HG03095 (cell line): ENCODE measurements around the gene SYNE2.
"Not testable (repeated sequence)": the region's sequence is repeated elsewhere in the genome, so short reads cannot be mapped to it uniquely, and the experiment has no call there.

Experiments used
- ATAC-seq: cut with Tn5 transposase; IDR thresholded peaks from one replicate; pipeline ENCODE4 v1.9.1; 2021; ENCODE audit warnings: moderate library complexity; ENCODE audit not compliant: unreplicated experiment

SYNE2 gene

DNA sequence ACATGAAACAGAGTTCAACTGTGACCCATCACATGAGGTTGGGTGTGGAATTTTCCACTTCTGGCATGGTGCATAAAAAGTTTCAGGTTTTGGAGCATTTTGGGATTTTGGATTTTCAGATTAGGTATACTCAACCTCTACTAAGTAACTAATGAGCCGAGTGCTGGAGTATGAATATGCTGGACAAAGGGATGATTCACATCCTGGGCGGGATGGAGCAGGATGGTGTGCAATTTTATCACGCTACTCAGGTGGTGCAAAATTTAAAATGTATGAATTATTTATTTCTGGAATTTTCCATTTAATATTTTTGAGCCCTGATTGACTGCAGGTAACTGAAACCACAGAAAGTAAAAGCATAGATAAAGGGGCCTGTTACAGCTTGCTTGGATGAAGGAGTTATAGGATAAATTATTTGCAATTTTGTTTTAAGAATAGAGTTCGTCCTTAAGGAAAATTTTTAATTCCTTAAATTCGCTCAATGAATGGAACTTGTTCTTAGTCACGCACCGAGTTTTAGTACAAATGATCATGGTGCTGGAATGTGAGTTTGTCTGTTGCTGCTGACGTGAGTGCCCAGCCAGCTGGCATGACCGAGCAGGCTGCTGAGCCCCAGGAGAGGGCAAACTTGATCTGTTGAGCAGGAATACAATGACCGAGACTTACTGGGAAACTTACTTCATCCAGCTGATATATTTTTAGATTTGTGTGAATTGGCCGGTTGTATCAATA lies 265.0 kb downstream of the SYNE2 start:
- ATAC-seq: no peak

DNA sequence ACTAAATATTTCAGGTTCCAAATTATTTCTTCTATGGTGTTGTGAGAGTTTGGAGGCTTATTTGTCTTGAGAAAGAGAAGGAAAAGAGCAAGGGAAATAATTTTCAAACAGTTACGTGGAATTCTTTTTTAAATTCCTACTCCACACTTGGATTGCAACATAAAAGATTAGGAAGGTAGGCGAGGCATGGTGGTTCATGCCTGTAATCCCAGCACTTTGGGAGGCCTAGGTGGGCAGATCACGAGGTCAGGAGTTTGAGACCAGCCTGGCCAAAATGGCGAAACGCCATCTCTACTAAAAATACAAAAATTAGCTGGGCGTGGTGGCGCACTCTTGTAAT lies 265.6 kb downstream of the SYNE2 start:
- ATAC-seq: not testable (repeated sequence)

DNA sequence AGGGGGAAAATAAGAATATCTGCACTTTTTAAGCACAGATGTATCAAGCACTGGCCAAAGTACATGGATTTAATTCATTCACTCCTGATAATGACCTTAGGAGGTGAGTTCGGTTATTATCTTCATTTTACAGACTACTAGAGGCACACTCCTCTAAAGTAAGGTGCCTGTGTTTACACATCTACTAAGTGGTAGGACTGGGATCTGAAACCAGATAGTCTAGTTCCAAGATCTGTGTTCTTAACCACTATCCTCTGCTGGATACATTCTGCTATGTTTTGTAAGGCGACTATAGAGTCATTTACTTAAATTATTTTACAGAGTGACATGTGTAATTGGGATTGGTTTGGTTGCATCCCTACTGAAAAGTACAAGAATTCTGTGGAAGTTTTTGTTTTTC lies 266.1 kb downstream of the SYNE2 start:
- no peak for ATAC-seq

GRCh38 chr14:64119500-64119899 lies 266.7 kb downstream of the SYNE2 start:
- no peak for ATAC-seq

GRCh38 chr14:64119980-64120379 lies 267.2 kb downstream of the SYNE2 start:
- no peak for ATAC-seq

GRCh38 chr14:64123241-64123822 lies 270.5 kb downstream of the SYNE2 start:
- ATAC-seq: no peak

GRCh38 chr14:64125270-64125669 lies 272.5 kb downstream of the SYNE2 start:
- no peak for ATAC-seq

DNA sequence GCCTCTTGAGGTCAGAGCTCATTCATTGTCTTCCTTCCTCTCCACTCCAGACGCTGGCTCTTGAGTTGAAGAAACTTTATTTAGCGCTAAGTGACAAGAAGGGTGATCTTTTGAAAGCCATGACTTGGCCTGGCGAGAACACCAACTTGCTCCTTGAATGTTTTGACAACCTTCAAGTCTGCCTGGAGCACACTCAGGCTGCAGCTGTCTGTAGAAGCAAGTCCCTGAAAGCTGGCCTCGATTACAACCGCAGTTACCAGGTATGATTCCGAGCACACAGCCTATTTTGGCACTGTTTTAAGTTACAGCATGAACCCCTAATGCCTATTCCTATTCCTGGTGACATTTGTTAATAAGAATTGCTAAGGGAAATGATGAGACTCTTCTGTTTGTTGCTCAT lies 273.7 kb downstream of the SYNE2 start:
- no peak for ATAC-seq

DNA sequence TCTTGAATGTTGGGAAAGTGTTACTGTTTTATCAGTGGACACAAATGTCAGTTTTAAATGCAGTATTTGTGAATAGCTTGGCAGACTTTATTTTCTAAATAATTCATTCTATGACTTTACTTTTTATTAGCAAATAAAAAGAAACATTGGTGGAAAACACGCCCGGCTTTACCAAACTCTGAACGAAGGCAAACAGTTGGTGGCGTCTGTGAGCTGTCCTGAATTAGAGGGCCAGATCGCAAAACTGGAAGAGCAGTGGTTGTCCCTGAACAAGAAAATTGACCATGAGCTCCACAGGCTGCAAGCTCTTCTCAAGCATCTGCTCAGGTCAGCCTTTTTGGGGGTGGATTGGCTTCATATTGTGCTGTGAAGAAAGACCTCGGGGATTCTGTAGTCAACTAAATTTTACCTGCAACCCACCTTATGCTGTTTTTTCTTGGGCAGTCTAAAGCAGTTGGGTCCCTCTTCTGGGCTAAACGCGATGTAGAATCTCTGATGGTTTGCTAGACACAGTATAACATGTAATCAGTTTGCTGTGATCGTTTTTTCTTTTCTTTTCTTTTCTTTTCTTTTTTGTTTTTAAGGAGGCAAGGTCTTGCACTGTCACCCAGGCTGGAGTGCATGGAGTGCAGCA lies 285.0 kb downstream of the SYNE2 start:
- ATAC-seq: no peak

- no peak for ATAC-seq
Observed at GRCh38 chr14:64147126-64147790, 294.5 kb downstream of the SYNE2 start.

GRCh38 chr14:64149921-64150320 lies 297.1 kb downstream of the SYNE2 start:
- ATAC-seq: no peak

DNA sequence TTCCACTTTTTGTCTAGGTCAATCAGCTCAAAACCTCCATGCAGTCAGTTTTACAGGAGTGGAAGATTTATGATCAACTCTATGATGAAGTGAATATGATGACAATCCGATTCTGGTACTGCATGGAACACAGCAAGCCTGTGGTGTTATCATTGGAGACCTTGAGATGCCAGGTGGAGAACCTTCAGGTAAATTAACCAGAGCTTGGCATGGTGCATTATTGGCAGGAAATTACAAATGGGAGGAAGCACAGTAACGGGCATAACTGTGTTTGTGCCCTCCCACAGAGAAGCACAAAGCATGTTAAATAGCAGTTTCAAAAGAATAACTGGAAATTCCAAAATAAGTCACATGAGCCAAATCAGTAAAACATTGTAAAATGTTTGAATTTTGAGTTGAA lies 305.8 kb downstream of the SYNE2 start:
- ATAC-seq: no peak

DNA sequence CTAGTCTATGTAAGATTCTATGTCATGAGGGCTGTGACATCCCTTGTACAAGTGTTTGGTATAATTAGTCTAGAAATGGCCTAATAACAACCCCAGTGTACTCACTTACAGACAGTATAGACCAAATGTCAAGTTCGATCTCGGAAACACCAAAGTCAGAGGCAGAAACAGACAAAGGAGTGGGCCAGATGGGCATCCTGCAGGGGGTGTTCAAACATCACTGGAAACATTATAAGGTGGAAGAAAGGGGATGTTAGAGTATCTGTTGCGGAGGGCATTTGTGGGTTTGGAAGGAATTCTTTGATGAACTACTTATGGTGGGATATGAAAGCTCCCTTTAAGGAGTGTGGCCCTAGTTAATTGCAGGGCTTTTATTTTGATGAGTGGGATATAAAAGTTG lies 306.8 kb downstream of the SYNE2 start:
- ATAC-seq: no peak

GRCh38 chr14:64170181-64170580 lies 317.4 kb downstream of the SYNE2 start:
- no peak for ATAC-seq

DNA sequence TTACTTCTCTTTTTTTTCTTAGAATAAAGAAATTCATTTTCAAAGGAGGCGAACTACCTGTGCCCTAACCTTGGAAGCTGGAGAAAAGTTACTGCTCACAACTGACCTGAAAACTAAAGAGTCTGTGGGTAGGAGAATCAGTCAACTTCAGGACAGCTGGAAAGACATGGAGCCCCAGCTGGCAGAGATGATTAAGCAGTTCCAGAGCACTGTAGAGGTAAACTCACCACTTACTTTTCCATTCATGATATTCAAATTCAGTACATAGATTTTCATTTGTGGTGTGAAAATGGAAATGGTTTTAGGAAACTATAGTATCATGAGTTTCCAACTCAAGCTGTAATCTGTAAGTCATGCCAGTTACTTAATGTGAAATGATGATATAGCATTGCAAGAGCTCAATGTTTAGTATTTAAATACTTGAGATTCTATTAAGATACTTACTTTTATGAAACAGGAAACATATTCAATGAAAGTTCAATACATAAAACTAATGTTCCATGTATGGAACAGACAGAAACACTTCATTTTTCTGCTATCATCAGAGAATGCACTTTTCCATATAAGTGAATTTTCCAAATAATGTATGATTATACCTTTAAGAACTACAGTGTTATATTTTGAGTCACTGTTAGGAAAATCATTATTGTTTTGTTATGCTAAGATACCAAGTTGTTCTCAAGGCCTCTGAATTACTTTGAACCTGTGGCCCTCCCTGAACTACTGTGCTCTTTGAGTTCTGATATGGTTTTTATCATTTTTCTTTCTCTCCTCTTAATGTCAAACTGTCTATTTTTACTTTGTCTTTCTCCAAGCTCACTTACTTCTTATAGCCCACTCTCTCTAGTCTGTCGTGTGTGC lies 322.3 kb downstream of the SYNE2 start:
- ATAC-seq: no peak

DNA sequence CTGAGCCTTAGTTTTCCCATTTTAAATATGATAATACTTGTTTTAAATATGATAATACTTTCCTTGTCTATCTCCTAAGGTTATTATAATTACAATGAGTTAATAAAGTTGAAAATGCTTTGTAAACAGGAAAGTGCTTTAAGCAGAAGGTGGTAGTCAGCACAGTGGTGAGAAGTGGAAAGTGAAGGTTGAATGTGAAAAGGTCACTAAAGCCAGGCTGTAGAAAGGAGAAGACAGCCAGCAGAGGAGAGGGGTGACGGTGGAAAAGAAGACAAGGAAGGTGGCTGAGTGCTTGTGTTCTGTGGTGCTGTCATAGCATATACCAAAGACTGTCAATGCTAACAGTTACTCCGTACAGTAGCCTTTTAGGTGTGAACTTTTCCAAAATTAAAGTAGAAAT lies 323.5 kb downstream of the SYNE2 start:
- ATAC-seq: no peak

- ATAC-seq: no peak
Observed at GRCh38 chr14:64178814-64179213, 326.0 kb downstream of the SYNE2 start.

- ATAC-seq: not testable (repeated sequence)
Observed at GRCh38 chr14:64182908-64183307, 330.1 kb downstream of the SYNE2 start.

DNA sequence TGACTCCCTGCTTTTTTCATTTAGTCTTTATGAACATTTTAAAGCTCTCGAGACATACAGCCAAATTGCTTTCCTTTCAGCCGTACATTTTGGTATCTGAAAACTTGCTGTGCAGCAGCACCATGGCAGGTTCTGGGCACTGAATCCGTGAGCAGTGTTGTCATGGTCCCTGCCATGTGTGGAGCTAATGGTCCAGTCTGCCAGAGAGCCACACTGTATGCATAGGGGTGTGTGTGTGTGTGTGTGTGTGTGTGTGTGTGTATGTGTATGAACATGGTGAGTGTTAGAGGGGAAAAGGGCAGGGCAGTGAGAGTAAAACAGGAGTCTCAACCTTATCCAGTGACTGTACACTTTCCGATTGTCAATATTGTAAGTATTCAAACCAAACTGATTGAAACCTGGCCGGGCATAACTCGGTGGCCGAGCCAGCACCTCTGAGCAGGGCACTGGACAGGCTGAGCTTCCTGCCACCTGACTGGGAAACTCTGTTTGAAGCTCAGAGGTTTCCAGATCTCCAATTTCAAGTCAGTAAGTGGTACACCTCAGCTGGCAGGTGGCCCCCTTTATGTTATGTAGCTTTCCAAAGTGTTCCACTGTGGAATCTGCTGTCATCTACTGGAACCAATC lies 331.4 kb downstream of the SYNE2 start:
- no peak for ATAC-seq

DNA sequence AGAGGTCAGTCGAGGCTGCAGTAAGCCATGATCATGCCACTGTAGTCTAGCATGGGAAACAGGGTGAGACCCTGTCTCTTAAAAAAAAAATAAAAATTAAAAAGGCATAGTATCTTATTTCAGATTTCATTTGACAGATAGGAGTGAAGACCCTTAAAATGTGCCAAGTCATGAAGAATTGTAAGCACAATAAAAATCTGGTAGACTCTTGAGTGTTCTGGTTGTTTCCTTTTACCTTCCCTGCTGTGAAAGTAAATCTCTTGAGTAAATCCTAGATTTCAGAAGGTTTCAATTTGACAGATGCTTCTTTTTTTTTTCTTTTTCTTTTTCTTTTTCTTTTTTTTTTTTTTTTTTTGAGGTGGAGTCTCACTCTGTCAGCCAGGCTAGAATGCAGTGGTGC lies 332.4 kb downstream of the SYNE2 start:
- no peak for ATAC-seq
